Type B pancreatic cell (in vitro differentiated cells): ENCODE measurements around the gene DUOX1. TPM values are rescaled to one million over a fixed set of nuclear protein-coding genes. Genes with fewer than 3 reads are reported as not detected.

Experiments
- DNase-seq: peaks from one replicate; pipeline ENCODE4 v3.0.0; 2021; ENCODE audit warnings: mixed read lengths; ENCODE audit not compliant: unreplicated experiment; ENCODE audit errors: extremely low spot score
- H3K27ac Mint-ChIP-seq: 2 replicates; pipeline ENCODE4 v1.8.0; 2021; ENCODE audit warnings: mild to moderate bottlenecking, mixed read lengths
- H3K27me3 Mint-ChIP-seq: 2 replicates; pipeline ENCODE4 v1.8.0; 2021; ENCODE audit warnings: mixed read lengths
- H3K36me3 Mint-ChIP-seq: 2 replicates; pipeline ENCODE4 v1.8.0; 2021; ENCODE audit warnings: mixed read lengths
- H3K4me1 Mint-ChIP-seq: one replicate; pipeline ENCODE4 v1.8.0; 2021; ENCODE audit warnings: mixed read lengths; ENCODE audit not compliant: unreplicated experiment
- H3K4me3 Mint-ChIP-seq: 2 replicates; pipeline ENCODE4 v1.8.0; 2021; ENCODE audit warnings: mild to moderate bottlenecking, mixed read lengths
- H3K9me3 Mint-ChIP-seq: 2 replicates; pipeline ENCODE4 v1.8.0; 2021; ENCODE audit warnings: mixed read lengths
- total RNA-seq: library from RNA; stranded (reverse); gene quantifications from 2 replicates; pipeline ENCODE4 v1.2.1, GENCODE V29; 2021; ENCODE audit warnings: low replicate concordance
- TF ChIP-seq, protein P1 (sequence below): fragments of 200-600 bp; sonication (generic); conservative IDR thresholded peaks from 2 replicates; pipeline ENCODE4 v1.5.0; 2021; ENCODE audit warnings: antibody characterized with exemption, mild to moderate bottlenecking

Gene DUOX1
- total RNA-seq, 1 donor from 2014 or later, result 5.5 TPM

DNA sequence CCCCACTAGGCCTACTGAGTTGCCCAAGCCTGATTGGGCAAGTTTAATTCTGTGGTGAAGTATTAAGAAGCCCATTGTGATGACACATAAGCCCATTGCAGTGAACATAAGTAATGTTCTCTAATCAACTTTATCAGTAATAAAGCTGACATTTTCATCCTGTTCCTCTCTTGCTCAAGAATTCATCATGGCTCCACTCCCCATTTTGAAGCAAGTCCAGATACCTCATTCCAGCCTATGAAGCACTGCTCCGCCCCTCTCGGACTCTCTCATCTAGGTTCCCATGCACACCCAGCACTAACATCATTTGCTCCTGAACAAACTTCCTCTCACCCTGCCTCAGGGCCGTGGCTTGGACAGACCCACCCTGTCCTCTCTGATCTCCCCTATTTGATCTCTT lies 47.5 kb downstream of the DUOX1 start:
- Mint-ChIP-seq H3K4me1 (peaks cover 17% of the 10 kb centered on the region), H3K4me3 (no peak overlapping the region), H3K9me3 (no peaks in the 10 kb centered on the region), H3K36me3 (peaks cover 28% of the 10 kb centered on the region), H3K27me3 (no peaks in the 10 kb centered on the region), H3K27ac (no peak overlapping the region)
- DNase-seq, result no peak
- TF ChIP-seq, protein P1, sequence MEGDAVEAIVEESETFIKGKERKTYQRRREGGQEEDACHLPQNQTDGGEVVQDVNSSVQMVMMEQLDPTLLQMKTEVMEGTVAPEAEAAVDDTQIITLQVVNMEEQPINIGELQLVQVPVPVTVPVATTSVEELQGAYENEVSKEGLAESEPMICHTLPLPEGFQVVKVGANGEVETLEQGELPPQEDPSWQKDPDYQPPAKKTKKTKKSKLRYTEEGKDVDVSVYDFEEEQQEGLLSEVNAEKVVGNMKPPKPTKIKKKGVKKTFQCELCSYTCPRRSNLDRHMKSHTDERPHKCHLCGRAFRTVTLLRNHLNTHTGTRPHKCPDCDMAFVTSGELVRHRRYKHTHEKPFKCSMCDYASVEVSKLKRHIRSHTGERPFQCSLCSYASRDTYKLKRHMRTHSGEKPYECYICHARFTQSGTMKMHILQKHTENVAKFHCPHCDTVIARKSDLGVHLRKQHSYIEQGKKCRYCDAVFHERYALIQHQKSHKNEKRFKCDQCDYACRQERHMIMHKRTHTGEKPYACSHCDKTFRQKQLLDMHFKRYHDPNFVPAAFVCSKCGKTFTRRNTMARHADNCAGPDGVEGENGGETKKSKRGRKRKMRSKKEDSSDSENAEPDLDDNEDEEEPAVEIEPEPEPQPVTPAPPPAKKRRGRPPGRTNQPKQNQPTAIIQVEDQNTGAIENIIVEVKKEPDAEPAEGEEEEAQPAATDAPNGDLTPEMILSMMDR, result no peak

DNA sequence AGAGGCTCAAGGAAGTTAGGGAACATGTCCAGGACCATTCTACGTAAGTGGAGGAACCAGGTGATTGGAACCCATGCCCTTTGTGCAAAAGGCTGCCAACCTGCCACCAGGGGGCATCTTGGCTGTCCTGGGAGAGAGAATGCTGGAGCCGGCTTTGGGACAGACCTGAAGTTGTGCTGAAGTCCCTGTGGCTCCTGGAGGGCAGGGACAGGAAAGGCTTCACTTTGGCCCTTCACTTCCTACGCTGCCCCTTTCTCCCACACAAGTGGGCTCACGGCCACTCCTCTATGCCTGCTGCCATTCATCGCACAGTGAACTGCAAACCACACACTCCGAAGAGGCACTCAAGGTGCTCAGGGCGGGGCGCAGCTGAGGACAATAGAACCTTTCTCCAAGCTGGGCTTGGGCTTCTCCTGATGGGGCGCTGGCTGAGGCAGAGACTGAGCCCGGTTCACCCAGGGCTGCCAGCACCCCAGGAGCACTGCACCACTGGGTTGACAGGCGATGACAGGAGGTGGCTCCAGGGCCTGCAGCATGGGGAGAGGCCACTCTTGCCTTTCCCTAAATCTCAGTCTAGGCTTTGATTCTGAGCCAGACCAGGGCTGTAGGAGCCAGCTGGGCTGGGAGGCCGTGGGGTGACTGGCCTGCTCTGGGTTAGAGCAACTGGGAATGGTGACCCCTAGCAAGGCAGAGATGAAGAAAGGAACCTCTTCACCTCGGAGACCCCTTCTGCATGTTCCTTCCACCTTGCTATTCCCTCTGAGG lies 49.6 kb downstream of the DUOX1 start:
- Mint-ChIP-seq H3K27me3 (no peaks in the 10 kb centered on the region), H3K4me3 (no peak overlapping the region), H3K27ac (no peak overlapping the region), H3K36me3 (peaks cover 28% of the 10 kb centered on the region), H3K4me1 (peaks cover 29% of the 10 kb centered on the region), H3K9me3 (no peaks in the 10 kb centered on the region)
- no peak for DNase-seq
- TF ChIP-seq, protein P1, result peak; percentile 64

DNA sequence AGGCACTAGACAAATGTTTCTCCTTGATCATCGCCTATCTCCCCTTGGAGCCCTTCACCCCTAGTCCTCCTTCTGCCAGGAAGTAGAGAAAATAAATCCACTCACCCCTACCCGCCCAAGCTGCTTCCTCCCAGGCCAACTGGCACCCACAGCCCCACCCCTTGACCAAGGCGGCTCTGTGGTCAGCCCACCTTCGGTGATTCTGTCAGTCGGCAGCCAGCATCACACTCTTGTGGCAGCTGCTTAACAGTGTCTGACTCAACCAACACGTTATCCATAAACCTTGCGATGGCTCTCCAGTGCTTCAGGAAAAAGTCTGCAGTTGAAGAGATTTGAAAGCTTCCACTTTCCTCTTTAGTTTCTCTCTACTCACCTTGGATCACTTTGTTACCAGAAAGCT lies 50.4 kb downstream of the DUOX1 start:
- no peaks in the 10 kb centered on the region for H3K9me3 Mint-ChIP-seq
- peaks cover 33% of the 10 kb centered on the region for H3K4me1 Mint-ChIP-seq
- peaks cover 28% of the 10 kb centered on the region for H3K36me3 Mint-ChIP-seq
- H3K27ac Mint-ChIP-seq, result no peak overlapping the region
- no peaks in the 10 kb centered on the region for H3K27me3 Mint-ChIP-seq
- DNase-seq, result no peak
- TF ChIP-seq, protein P1, result no peak
- no peak overlapping the region for H3K4me3 Mint-ChIP-seq

DNA sequence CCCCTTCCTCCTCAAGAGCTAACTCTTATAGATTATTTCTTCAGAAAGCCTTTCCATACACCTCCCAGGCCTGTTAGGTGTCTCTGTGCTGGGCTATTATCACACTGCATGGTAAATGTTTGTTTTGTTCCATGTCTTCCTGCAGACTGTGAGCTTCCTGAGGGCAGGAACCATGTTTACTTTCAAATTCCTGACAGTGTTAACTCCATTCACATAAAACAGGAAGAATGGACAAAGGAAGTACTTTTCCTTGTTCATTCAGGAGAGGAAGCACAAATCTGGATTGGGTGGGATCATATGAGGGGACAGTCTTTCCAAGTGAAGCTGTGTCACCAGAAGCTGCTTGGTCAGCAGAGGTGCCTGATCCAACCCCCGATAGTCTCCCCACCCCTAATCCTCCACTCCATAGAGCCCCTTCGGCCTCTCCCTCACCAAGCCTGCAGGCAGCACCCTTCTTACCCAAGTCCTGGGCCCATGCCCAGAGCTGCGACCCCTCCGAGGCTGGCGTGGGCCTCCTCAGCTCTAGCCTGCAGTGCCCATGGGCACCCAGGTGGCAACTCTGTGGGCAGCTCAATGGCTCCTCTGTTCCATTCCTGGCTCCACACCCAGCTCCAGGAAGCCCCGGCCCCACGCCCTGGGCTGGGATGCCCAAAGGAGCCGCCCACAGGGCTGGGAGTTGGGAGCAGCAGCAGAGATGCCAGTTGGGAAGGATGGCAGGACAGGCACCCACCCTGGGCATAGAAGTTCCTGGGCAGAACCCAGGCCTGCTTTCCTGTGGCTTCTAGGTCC lies 51.0 kb downstream of the DUOX1 start:
- Mint-ChIP-seq H3K27me3 (no peaks in the 10 kb centered on the region), H3K4me1 (peaks cover 38% of the 10 kb centered on the region)

DNA sequence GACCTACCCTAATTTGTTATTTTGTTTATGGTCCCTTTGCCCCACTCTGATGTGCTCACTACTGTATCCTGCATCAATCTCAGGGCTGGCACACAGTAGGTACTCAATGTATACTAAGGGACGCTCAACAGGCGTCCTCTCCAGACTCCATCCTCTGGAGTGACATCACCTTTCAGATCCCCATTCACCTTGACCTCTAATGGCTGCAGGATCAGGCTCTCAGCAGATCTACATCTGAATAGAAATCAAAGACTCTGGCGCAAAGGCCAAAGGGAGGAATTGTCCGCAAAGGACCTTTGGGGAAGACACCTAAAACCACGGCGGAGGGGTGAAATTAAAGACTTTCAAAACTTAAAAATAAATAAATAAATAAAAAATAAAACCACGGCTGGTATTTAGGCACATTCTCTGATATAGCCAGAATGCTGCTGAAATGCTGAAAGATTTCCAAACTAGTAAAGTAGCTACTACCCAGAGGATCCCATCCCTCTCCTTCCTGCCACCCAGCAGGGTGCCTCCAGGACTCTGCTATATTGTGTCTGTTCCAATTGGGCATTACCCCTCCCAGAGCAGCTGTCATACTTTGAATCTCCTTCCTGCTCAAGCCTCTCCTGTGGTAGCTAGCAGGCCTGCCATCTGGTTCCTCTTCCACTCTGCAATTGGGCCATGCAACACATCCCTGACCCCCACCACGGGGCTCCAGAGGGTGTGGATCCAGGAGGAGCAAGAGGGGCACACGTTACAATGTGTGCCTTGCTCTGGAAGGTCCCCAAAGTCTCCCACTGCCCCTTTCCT lies 51.9 kb downstream of the DUOX1 start:
- DNase-seq, result no peak
- Mint-ChIP-seq H3K36me3 (peaks cover 20% of the 10 kb centered on the region), H3K4me1 (peaks cover 40% of the 10 kb centered on the region), H3K4me3 (no peak overlapping the region), H3K27ac (no peak overlapping the region), H3K9me3 (no peaks in the 10 kb centered on the region), H3K27me3 (no peaks in the 10 kb centered on the region)
- TF ChIP-seq, protein P1, result no peak

More for the DNA sequence above, 51.0 kb downstream of the DUOX1 start:
- Mint-ChIP-seq H3K9me3 (no peaks in the 10 kb centered on the region), H3K27ac (no peak overlapping the region), H3K4me3 (no peak overlapping the region), H3K36me3 (peaks cover 28% of the 10 kb centered on the region)
- DNase-seq, result no peak
- TF ChIP-seq, protein P1, result no peak
